ENCODE data around the gene FJX1.
A peak's percentile ranks its signal among the peaks of the same experiment; 100 is the strongest.
"Not testable (repeated sequence)": the region's sequence is repeated elsewhere in the genome, so short reads cannot be mapped to it uniquely, and the experiment has no call there.

The FJX1 gene

GRCh38 chr11:35635933-35636332 is 17.7 kb downstream of the FJX1 start:
- no peak for DNase-seq

DNA sequence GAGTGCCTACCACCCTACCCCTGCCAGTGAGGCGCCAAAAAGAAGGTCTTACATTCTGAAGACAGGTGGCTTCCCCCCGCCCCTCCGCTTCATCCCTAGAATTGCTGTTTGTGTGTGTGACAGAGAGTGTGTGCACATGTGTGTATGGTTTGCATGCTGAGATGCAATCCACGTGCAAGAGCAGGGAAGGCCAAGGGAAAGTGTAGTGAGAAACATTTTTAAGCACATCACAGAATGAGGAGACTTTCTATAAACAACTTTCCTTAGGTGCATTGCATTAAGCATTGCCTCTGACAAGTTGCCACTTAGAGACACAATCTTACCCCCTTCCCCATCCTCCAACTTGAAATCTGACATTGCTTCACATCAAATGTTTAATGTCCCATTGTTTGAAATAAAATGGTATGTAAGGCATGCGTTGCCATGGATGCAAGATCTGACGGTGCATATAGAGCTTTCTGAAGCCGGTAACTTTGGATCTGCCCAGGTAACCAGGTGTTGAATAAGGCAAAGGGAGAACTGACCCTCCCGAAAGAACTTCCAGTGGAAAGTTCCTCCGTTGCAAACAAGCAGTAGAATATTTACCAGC is 21.4 kb downstream of the FJX1 start:
- DNase-seq, result no peak

DNA sequence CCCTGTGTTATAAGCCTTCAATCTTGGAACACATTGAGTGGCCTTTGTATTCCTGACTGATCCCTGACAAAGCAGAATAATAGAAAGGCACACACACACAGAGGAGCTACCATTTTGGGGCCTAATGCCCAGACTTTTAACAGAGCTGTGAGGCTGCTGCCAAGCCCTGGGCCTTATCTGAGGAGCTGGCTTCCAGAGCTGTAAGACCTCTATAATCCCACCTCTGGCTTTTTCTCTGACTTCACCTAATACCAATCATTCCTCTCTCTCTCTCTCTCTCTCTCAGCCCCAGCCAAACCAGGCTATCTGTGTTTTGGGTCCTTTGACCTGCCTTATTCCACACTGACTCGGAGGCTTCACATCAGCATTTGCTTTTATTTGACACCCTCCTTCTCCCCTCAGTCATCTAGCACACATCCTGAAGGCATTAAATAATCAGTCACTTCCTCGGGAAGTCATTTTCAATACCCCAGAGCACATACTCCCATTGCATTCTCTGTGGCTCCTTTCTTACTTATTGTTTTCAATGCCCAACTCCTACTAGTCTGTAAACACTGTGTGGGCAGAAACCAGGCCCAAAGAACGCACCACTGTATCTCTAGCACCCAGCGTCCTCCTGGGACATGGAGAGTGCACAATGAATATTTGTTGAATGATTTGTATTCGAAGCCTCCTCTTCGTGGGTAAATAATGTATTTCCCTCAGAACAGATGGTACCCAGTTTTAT is 23.1 kb downstream of the FJX1 start:
- no peak for DNase-seq

DNA sequence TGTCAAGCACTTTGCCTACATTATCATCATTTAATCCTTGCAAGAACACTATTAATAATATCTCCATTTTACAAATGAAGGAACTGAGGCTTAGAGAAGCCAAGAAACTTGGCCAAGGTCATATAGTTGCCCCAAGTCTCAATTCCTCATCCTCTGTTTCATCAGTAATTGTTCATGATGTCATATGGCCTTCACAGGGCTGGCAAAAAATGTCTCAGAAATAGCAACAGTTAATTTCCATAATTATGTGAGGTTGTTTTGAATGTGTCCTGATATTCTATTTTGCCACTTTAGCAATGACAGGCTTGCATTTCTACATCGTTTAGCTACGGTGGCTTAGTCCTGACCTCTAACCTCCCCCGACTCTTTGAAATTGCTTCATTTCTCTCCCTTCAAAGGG is 23.7 kb downstream of the FJX1 start:
- no peak for DNase-seq

DNA sequence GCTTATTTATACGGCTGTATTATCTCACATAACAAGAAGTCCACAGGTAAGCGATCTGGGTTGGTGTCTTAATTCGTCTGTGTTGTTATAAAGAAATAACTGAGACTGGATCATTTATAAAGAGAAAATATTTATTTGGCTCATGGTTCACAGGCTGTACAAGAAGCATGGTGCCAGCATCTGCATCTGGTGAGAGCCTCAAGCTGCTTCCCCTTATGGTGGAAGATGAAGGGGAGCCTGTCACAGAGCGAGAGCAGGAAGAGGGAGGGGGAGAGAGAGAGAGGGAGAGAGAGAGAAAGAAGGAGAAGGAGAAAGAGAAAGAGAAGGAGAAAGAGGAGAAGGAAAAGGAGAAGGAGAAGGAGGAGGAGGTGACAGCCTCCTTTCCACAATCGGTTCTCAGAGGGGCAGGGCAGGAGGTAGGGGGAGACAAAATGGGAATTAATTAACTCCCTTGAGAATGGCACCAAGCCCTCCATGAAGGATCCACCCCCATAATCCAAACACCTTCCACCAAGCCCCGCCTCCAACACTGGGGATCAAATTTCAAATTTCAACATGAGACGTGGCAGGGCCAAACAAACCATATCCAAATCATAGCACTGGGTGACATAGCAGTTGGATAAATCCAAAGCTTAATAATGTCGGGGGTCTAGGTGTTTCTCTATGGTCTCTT is 29.3 kb downstream of the FJX1 start:
- no peak for DNase-seq

DNA sequence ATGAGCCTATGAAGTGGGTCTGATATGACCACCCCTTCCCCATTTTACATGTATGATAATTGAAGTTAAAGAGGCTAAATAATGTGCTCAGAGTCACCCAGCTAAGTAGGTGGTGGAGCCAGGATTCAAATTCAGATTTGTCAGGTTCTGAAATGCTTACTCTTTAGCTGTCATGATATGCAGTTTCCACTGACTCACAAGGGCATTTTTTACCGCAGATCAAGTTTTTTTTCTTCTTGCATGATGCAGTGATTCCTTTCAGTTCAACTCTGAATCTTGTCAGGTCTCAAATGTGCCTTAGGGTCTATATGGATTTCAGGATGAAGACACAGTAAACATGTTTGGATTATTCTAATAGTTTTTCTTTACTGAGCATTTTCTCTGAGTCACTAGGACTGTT is 31.7 kb downstream of the FJX1 start:
- DNase-seq, result no peak

GRCh38 chr11:35650467-35650866 is 32.2 kb downstream of the FJX1 start:
- DNase-seq, result no peak

- DNase-seq, result no peak
These were observed 33.0 kb downstream of the FJX1 start for GRCh38 chr11:35651263-35651662.

DNA sequence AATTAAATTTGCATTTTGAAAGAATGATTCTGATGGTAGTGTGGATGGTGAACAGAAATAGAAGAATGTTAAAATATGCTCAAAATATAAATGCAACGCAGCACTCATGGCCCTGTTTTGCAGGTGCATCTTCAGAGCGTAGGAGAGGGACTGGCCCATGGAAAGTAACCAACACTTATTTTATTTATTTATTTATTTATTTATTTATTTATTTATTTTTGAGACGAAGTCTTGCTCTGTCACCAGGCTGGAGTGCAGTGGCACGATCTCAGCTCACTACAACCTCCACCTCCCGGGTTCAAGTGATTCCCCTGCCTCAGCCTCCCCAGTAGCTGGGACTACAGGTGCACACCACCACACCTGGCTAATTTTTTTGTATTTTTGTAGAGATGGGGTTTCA is 34.5 kb downstream of the FJX1 start:
- not testable (repeated sequence) for DNase-seq

GRCh38 chr11:35654711-35655110 is 36.5 kb downstream of the FJX1 start:
- no peak for DNase-seq

DNA sequence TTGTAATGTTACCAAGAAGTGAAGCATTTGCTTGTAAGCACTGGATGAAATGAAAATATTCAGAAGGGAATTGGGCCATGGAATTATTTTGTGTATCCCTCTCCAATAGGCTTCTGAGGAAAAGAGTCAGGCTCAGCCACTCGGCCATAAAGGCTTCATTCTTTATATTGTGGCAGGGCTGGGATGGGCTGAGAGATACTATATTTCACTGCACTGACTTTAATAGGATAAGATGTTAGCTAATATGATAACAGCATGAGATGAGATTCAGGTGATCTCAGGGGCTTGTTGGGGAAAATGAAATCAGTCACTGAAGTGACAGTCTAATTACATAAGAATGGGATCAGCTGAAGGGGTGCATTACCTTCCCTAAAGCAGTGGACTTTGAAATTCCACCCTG is 37.0 kb downstream of the FJX1 start:
- no peak for DNase-seq

DNA sequence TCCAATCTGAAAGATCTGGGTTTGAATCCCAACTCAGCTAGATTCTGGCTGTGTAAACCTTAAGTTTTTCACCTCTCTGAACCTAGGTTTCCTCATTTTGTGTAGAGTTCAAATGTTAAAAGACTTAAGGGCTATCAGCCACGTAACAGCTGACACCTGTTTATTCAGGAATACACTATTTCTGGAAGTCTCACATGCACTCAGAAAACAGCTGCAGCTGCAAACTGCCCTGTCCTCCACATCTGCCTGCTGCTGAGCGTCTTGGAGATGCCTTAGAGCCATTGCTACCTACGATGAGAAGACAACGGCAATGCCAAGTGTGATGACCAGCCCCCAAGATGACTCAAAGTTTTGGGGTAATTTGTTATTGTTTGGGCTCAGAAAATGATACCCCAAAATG is 37.6 kb downstream of the FJX1 start:
- DNase-seq, result no peak

DNA sequence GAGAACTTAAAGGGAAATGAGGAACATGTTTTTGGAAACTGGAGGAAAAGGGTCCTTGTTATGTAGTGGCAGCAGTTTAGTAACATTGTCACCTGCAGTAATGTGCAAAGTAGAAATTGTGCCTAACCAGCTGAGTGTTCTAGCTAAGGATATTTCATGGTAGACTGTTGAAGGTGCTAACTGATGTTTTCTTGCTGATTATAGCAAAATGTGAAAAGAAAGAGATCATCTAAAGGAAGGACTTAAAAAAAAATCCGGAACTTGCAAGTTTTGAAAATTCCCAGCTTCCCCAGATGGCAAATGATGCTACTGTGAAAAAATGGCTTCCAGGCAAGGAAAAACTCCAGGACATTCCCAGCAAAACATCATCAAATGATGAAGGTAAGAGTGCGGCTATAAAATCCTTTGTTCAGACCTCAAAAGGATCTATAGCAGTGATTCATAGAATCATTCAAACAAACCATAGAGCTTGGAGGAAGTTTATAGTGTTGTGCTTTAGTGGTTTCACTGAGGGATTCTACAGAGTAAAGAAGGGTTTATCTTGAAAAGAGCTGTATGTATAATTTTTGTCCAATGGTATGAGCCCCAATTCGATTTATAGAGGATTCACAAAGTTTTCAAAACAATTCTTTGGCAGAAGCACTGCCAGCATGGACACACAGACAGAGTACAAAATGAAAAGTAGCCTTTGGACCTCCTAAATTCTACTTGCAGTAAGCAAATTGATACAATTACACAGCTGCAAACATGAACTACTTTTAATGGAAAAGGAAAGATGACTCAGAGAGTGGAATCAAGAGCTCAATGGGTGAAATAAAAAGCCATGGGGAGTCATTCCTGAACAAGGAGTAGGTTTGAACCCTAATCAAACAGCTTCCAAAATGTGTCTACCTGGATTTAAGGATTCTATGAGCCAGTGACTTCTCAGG is 40.0 kb downstream of the FJX1 start:
- DNase-seq, result no peak

DNA sequence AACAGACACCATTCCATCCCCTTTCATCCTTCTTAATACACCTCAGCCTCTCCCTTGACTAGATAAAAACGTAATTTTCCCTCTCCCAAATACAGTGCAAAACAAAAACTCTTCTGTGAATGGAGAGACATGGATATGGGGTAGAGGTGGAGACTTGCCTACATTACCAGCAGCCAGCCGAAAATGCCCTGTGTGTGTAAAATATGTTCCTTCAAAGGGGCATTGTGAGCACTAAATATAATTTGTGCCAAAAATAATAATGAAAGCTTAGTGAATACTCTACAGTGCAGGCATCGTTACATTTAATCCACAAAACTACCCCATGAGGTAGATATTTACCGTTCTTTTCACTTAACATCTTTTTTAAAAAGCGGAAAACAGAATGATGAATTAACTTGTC is 43.3 kb downstream of the FJX1 start:
- DNase-seq, result no peak

DNA sequence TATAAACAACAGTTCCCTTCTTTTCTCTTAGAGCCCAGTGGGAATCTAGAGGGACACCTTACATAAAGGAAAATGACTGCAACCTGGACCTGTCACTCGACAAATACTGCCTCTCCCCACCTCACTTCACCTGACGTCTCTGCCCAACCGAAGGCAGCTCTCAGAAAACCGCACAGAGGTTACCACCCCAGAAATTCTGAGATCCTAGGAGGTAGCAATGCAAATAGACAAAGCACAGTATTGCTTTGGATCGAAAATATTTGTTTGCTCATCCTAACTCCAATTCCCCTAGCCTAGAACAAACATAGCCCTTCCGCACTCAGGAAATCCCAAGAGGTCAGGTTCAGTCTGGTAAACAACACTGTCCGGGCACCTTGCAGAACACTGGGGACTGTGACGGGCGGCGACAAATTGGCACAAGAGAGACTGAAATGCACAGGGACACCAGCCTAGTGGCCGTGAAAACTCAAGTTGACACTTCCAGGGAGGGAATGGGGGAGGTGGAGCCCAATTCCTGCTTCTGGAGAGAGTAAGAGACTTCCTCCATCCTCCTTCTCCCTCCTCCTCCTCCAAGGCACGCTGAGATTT is 43.9 kb downstream of the FJX1 start:
- no peak for DNase-seq

DNA sequence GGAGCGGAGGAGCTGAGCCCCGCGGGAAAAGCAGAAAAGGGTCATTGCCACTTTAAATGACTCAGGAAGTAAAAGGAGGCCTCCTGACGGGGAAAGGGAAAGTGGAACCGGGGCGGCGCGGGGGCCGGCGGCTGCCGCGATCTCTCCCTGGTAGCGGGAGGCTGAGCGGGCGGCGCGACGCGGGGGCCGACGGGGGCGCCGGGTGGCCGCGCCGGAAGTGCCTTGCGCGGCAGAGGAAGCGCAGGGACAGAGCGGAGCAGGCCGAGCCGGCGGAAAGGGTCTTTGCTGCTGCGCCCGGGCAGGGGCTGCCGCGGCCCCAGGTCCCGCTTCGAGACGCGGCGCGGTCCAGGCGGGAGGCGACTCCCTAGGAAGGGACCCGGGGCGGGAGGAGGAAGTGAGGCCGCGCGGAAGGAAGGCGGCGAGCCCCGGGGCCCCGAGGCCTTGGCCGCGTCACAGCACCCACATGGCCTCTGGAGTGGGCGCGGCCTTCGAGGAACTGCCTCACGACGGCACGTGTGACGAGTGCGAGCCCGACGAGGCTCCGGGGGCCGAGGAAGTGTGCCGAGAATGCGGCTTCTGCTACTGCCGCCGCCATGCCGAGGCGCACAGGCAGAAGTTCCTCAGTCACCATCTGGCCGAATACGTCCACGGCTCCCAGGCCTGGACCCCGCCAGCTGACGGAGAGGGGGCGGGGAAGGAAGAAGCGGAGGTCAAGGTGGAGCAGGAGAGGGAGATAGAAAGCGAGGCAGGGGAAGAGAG is 44.6 kb downstream of the FJX1 start, which contains the start of gene TRIM44:
Gene TRIM44, plus strand, starts transcription at position 127 of the 759 bp plus-strand sequence. Its CDS starts 337 bp downstream, at position 464.
- DNase-seq, result peak; percentile 87

DNA sequence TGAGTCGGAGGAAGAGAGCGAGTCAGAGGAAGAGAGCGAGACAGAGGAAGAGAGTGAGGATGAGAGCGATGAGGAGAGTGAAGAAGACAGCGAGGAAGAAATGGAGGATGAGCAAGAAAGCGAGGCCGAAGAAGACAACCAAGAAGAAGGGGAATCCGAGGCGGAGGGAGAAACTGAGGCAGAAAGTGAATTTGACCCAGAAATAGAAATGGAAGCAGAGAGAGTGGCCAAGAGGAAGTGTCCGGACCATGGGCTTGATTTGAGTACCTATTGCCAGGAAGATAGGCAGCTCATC is 45.1 kb downstream of the FJX1 start:
- DNase-seq, result no peak

DNA sequence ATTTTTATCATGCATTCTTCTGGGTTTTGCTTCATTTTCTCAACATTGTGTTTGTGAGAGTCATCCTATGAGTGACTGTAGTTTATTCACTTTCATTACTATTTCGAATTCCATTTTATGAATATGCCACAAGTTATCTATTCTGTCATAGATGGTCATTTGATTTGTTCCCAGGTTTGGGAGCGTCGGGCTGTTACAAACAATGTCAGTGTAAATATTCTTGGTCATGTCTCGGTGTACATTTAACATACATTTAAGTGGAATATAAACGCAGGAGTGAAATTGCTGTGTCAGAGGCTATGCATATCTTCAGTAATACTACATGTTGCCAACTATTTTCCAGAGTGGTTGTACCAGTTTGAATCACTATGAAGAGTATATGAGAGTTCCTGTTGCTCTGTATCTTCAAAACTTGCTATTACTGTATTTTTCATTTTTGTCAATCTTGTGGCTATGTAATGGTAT is 46.7 kb downstream of the FJX1 start:
- no peak for DNase-seq

DNA sequence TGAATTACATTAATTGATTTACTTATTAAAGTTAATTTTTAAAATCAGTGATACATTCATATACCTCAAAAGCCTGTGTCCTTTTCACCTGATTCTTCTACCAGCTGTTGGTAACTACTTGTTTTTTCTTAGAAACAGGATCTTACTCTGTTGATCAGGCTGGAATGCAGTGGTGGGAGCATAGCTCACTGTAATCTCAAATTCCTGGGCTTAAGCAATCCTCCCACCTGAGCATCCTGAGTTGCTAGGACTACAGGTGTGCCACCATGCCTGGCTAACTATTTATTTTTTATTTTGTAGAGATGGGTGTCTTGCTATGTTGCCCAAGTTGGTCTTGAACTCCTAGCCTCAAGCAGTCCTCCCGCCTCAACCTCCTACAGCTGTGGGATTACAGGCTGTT is 49.0 kb downstream of the FJX1 start:
- no peak for DNase-seq

GRCh38 chr11:35668350-35668749 is 50.1 kb downstream of the FJX1 start:
- not testable (repeated sequence) for DNase-seq

Data from activated naive CD4-positive, alpha-beta T cell treated with anti-CD3 and anti-CD28 coated beads, Interleukin-2, amount 50 U/mL, for 16 hours (primary cell).